RKO (cell line): ENCODE results near the gene MYDGF.
A peak's percentile ranks its signal among the peaks of the same experiment; 100 is the strongest.
"Not testable (repeated sequence)": the region's sequence is repeated elsewhere in the genome, so short reads cannot be mapped to it uniquely, and the experiment has no call there.

Source experiments
- DNase-seq: peaks from one replicate; pipeline ENCODE4 v3.0.0-alpha.2; 2016; ENCODE audit warnings: low spot score

MYDGF gene

GRCh38 chr19:4699826-4700692 is 29.9 kb upstream of the MYDGF start:
- no peak for DNase-seq

DNA sequence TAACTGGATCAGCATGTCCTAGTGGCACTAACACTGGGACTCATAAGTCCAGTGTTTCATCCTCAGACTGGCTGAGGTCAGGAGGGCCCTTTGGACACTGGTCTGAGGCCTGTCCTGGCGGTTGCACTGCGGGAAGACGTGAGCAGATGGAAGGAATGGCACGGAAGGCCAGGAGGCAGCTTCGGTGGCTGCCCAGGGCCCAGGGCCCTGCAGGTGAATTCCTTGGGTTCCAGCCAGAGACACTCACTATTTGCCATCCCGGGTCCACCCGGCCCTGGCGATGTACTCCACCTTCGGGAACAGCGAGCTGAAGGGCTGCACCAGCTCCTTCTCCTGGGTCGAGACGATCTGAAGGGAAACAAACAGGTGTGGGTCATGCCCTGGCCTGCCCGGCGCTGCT is 27.2 kb upstream of the MYDGF start:
- no peak for DNase-seq

DNA sequence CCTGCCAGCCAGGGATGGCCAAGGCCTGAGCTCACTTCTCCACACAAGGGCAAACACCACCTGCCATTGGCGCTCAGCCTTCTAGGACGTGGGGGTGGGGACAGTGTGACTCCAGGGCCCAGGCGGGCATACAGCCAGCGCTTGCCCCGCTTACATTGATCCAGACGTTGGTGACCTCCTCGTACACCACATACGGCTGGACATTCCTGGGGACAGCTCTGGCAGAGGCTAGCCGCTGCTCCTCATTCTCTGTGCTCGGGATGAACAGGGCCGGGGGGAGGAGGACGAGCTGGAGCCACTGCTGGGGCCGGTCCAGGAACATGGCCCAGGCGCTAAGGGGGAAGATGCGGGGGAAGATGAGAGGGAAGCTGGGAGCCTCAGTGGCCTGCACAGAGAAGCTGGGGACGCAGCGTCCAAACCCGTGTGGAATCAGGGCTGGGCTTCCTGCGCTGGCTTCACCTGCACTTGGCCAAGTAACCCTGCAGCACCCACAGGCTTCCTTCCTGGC is 25.1 kb upstream of the MYDGF start:
- no peak for DNase-seq

GRCh38 chr19:4694211-4694987 is 24.3 kb upstream of the MYDGF start:
- peak; percentile 100 for DNase-seq

GRCh38 chr19:4693471-4694121 is 23.5 kb upstream of the MYDGF start:
- no peak for DNase-seq

DNA sequence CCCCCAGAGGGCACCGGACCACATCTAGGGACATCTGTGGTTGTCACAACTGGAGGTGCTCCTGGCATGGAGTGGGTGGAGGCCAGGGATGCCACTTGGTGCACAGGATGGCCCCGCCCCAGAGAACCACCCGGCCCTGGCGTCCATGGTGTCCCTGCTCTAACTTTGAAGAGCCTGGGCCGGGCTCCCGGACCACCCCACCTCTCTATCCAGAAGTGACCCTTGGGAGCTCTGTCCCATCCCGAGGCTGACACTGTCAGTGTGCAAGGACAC is 22.9 kb upstream of the MYDGF start:
- no peak for DNase-seq

- no peak for DNase-seq
Measured at GRCh38 chr19:4692251-4693077, 22.3 kb upstream of the MYDGF start.

GRCh38 chr19:4691373-4691772 is 21.2 kb upstream of the MYDGF start:
- DNase-seq, result no peak

GRCh38 chr19:4690361-4690760 is 20.2 kb upstream of the MYDGF start:
- DNase-seq, result no peak

DNA sequence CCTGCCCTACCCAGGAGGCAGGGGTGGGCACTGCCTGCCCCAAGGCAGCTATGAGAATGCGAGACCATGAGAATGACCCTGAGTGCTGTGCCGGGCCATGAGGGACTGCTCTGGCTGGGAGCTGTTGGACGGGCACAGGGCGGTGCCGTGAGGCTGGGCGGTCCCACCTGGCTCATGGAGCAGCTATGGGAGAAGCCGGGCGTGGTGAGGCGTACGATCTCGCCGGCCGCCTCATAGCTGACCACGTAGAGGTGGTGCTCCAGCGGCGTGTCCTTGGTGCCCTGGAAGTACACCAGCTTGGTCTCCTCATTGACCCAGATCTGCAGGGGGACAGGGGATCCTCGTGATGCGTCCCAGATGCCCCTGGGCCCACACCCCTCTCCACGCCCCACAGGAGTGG is 19.3 kb upstream of the MYDGF start:
- no peak for DNase-seq

DNA sequence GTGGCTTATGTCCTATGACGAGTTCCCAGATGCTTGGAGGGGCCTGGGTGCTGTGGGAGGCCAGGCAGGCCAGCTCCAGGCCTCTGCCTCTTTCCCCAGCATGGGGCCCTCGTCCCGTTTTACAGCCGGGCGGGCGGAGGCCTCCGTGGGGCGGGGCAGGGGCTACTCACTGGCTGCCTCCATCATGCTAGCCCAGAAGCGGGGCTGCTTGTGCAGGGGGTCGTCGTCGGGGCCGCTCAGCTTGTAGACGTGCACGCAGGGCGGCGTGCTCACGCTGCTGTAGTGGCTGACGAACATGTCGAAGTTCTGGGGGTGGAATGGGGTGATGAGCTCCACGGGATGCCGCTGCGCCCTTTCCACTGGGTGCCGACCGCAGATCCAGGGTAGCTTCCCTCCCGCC is 18.4 kb upstream of the MYDGF start:
- no peak for DNase-seq

DNA sequence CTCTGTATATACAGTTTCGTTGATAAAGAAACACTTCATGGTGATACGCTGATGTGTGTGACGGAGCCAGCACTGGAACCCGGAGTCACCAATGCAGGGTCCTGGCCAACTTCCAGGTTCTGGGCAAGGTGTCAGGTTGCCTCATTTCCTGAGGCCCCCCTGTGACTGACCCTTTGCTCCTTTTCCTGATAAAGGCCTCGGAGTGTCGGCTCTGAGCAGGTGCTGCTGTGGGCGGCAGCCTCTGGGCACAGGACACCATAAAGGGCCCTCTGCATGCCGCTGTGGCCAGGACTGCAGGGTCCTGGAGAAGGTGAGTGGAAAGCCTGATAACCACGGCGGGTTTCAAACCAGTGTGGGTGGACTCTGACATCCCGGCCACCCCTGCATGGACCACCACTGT is 17.3 kb upstream of the MYDGF start:
- DNase-seq, result no peak

- DNase-seq, result no peak
Measured at GRCh38 chr19:4686700-4687099, 16.6 kb upstream of the MYDGF start.

DNA sequence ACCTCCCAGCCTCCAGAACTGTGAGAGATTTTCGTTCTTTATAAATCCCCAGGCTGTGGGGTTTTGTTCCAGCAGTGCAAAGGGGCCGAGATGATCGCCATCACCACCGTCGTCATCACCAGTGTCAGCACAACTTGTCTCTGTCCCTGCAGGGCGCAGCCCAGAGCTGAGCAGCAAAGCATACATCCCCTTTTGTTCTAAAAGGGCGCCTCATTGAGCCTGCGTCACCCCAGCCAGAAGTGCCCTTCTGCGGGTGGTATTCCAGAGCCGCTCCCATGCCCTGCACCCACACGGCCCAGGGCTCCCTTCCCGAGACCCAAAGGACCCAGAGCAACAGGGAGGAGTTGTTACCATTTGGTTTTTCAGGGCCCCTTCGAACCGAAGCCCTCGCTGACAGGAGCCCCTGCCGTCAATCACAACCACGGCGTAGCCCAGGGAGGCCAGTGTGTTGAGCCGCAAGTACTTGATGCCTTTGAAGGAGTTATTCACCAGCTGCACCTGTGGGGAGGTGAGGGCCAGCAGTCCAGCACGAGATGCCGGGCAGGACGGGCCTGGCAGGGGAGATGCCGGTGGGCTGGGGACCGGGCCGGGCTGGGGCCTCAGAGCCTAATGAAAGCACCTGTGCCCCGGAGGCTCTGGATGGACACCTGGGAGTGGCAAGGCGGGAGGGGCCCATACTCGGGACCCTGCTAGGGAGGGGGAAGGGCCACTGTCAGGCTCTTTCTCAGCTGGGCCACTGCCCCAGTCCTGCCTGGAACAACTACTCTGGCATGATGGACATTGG is 14.4 kb upstream of the MYDGF start:
- no peak for DNase-seq

DNA sequence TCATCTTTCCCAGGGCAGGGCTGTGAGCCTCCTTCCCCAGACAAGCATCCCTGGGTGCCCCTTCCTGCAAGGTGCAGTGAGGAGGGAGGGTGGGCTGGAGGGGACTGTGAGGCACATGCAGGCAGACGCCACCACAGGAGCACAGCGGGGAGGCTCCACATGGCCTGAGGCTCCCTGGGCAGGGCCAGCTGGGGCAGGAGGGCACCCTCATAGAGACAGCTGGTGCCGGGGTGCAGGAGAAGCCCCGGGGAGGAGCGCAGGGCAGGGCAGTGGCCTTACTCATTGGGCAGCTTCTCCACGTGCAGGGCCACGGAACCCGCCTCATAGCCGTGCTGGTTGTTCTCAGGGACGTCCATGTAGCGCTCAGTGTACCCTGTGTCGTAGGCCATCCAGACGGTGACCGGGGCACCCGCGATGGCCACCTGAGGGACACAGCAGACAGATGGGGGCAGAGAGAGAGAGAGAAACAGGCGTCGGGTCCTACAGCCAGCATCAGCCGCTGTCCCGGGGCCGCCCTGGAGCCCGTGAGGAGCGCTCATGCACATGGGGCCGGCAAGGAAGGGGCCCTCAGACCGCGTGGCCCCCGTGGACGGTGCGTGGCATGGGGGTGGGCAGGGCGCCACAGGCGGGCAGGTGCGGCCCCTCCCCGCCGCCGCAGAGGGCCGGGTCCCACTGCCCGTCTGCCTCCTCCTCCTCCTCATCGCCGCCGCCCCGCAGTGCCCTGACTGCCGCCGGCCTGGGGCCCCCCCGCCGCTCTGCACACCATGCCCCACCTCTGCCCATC is 12.5 kb upstream of the MYDGF start:
- no peak for DNase-seq

DNA sequence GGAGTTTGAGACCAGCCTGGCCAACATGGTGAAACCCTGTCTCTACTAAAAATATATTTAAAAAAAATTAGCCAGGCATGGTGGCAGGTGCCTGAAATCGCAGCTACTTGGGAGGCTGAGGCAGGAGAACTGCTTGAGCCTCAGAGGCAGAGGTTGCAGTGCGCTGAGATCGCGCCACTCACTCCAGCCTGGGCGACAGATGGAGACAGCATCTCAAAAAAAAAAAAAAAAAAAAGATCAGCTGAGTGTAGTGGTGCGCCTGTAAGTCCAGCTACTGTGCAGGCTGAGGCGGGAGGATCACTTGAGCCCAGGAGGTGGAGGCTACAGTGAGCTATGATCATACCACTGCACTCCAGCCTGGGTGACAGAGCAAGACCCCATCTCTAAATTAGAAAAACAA is 9.9 kb upstream of the MYDGF start:
- DNase-seq, result not testable (repeated sequence)

GRCh38 chr19:4678881-4679790 is 9.0 kb upstream of the MYDGF start:
- no peak for DNase-seq

DNA sequence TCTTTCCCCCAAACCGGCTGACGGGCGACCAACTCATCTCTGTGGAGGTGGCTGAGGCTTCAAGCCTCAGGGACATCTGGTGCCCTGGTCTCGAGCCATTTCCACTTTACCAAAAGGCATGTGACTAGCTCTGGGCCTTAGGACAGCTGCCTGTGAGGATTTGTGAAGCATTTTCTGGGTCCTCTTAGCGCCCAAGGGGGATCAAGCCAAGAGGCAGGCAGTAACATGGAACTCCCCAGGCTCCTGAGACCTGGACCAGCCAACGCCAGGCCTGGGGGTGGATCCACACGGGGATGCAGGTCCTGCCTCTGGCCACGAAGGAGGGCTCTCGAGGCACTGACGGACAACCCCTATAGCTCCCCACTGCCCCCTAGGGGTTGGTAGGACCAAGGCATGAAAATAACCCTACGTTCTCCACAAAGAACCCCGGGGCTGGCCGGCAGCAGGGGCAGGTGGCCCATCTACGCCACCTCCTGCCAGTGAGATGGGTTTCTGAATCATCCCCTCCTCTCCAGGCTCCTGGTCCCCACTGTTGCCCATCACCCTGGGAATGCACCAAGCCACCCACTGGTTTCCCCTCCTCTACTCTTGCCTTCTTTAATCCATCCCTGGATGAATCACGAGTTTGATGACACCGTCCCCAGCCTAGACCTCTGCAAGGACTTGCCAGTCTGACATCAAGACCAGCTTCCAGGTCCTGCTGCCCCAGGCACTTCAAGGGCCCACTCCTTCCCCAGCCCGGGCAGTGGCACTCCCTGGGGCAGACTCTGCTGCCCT is 7.0 kb upstream of the MYDGF start:
- DNase-seq, result peak; percentile 43

DNA sequence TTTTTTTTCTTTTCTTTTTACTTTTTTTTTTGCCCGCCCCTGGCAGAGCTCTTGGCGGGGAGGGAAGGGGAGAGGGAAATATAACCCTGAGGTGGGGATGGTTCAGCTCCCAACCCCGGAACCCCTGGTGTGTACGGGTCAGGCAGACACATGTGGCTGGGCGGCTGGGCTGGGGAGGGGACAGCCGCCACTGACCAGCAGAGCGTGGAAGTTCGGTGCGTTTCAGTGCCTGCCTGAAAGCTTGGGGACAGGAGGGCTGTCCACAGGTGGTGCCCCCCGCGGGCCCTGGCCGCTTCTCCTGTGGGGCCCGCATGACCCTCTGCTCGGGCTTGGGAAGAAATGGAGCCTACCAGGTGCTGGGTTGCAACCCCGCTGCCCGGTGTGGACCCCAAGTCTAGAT is 5.2 kb upstream of the MYDGF start:
- DNase-seq, result no peak
